ENCODE results near the gene HACD3. TPM values are rescaled to one million over a fixed set of nuclear protein-coding genes. Genes with fewer than 3 reads are reported as not detected.

The HACD3 gene
- total and polyA plus RNA-seq, 9 of the 15 experiments (the other 6 are each of a cell fraction or from before 2014, with no cell fraction given) = 48.1 to 117 (median 72.8) TPM

- TF ChIP-seq, protein P1, sequence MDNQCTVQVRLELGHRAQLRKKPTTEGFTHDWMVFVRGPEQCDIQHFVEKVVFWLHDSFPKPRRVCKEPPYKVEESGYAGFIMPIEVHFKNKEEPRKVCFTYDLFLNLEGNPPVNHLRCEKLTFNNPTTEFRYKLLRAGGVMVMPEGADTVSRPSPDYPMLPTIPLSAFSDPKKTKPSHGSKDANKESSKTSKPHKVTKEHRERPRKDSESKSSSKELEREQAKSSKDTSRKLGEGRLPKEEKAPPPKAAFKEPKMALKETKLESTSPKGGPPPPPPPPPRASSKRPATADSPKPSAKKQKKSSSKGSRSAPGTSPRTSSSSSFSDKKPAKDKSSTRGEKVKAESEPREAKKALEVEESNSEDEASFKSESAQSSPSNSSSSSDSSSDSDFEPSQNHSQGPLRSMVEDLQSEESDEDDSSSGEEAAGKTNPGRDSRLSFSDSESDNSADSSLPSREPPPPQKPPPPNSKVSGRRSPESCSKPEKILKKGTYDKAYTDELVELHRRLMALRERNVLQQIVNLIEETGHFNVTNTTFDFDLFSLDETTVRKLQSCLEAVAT (IDR thresholded peaks at IDR 0.05) = no peak
- TF ChIP-seq ZNF830 (CRISPR knock-in tag; IDR thresholded peaks at IDR 0.05) (no peak), COPS2 (conservative IDR thresholded peaks at IDR 0.05) (no peak), ZNF444 (CRISPR knock-in tag; IDR thresholded peaks at IDR 0.05) (no peak), SRSF3 (IDR thresholded peaks at IDR 0.05; ENCODE audit: insufficient read depth, low read length) (no peak), ZEB2 (IDR thresholded peaks at IDR 0.05) (no peak), ZNF57 (CRISPR knock-in tag; IDR thresholded peaks at IDR 0.05) (no peak), HEY1 (CRISPR knock-in tag; IDR thresholded peaks at IDR 0.05; ENCODE audit: borderline replicate concordance) (no peak), RNF2 (IDR thresholded peaks at IDR 0.05) (no peak), ZHX1 (conservative IDR thresholded peaks at IDR 0.05; ENCODE audit: low read length) (no peak), XRCC5 (IDR thresholded peaks at IDR 0.05; ENCODE audit: low read depth, low read length) (no peak), PRMT5 (CRISPR knock-in tag; IDR thresholded peaks at IDR 0.05) (no peak)
- TF ChIP-seq, protein P2, sequence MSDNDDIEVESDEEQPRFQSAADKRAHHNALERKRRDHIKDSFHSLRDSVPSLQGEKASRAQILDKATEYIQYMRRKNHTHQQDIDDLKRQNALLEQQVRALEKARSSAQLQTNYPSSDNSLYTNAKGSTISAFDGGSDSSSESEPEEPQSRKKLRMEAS (CRISPR knock-in tag; IDR thresholded peaks at IDR 0.05) = 0 out of 2 replicates have a peak, but pooled peaks have one; percentile 33
- TF ChIP-seq, protein P3, sequence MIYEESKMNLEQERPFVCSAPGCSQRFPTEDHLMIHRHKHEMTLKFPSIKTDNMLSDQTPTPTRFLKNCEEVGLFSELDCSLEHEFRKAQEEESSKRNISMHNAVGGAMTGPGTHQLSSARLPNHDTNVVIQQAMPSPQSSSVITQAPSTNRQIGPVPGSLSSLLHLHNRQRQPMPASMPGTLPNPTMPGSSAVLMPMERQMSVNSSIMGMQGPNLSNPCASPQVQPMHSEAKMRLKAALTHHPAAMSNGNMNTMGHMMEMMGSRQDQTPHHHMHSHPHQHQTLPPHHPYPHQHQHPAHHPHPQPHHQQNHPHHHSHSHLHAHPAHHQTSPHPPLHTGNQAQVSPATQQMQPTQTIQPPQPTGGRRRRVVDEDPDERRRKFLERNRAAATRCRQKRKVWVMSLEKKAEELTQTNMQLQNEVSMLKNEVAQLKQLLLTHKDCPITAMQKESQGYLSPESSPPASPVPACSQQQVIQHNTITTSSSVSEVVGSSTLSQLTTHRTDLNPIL (CRISPR knock-in tag; IDR thresholded peaks at IDR 0.05) = no peak
- TF ChIP-seq, protein P4, sequence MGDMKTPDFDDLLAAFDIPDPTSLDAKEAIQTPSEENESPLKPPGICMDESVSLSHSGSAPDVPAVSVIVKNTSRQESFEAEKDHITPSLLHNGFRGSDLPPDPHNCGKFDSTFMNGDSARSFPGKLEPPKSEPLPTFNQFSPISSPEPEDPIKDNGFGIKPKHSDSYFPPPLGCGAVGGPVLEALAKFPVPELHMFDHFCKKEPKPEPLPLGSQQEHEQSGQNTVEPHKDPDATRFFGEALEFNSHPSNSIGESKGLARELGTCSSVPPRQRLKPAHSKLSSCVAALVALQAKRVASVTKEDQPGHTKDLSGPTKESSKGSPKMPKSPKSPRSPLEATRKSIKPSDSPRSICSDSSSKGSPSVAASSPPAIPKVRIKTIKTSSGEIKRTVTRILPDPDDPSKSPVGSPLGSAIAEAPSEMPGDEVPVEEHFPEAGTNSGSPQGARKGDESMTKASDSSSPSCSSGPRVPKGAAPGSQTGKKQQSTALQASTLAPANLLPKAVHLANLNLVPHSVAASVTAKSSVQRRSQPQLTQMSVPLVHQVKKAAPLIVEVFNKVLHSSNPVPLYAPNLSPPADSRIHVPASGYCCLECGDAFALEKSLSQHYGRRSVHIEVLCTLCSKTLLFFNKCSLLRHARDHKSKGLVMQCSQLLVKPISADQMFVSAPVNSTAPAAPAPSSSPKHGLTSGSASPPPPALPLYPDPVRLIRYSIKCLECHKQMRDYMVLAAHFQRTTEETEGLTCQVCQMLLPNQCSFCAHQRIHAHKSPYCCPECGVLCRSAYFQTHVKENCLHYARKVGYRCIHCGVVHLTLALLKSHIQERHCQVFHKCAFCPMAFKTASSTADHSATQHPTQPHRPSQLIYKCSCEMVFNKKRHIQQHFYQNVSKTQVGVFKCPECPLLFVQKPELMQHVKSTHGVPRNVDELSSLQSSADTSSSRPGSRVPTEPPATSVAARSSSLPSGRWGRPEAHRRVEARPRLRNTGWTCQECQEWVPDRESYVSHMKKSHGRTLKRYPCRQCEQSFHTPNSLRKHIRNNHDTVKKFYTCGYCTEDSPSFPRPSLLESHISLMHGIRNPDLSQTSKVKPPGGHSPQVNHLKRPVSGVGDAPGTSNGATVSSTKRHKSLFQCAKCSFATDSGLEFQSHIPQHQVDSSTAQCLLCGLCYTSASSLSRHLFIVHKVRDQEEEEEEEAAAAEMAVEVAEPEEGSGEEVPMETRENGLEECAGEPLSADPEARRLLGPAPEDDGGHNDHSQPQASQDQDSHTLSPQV (IDR thresholded peaks at IDR 0.05) = no peak
- TF ChIP-seq, protein P5, sequence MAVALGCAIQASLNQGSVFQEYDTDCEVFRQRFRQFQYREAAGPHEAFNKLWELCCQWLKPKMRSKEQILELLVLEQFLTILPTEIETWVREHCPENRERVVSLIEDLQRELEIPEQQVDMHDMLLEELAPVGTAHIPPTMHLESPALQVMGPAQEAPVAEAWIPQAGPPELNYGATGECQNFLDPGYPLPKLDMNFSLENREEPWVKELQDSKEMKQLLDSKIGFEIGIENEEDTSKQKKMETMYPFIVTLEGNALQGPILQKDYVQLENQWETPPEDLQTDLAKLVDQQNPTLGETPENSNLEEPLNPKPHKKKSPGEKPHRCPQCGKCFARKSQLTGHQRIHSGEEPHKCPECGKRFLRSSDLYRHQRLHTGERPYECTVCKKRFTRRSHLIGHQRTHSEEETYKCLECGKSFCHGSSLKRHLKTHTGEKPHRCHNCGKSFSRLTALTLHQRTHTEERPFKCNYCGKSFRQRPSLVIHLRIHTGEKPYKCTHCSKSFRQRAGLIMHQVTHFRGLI (CRISPR knock-in tag; IDR thresholded peaks at IDR 0.05) = no peak
Measured at GRCh38 chr15:65612949-65613744, 82.9 kb downstream of the HACD3 start (continued).

Measured in K562 (cell line).